ENCODE results near the gene ROCK1.
"Not testable (repeated sequence)": the region's sequence is repeated elsewhere in the genome, so short reads cannot be mapped to it uniquely, and the experiment has no call there.

Gene ROCK1

GRCh38 chr18:21111346-21112139 lies at the start of gene ROCK1:
TSS of gene ROCK1 (minus strand) at chr18:21111813. CDS start at chr18:21110910, 903 bp downstream.
- peak within 1 kb of the TSS; percentile 96 for H3K27ac Mint-ChIP-seq
- peaks cover 6% of the 10 kb centered on the region for H3K4me1 Mint-ChIP-seq
- DNase-seq (ENCODE audit: low spot score in 2 of 2), result peak; percentile 91 to 97
- peak; percentile 78 for ATAC-seq (ENCODE audit: low read depth)
- H3K27me3 Mint-ChIP-seq, result no peaks in the 10 kb centered on the region
- H3K9me3 Mint-ChIP-seq, result no peaks in the 10 kb centered on the region
- H3K36me3 Mint-ChIP-seq, result peaks cover 5% of the 10 kb centered on the region
- peak within 1 kb of the TSS; percentile 95 for H3K4me3 Mint-ChIP-seq

- H3K36me3 Mint-ChIP-seq, result no peaks in the 10 kb centered on the region
- H3K4me3 Mint-ChIP-seq, result no peak overlapping the region
- DNase-seq (ENCODE audit: low spot score in 2 of 2) (no peak), ATAC-seq (ENCODE audit: low read depth) (no peak)
- H3K4me1 Mint-ChIP-seq, result no peaks in the 10 kb centered on the region
- no peak overlapping the region for H3K27ac Mint-ChIP-seq
- peaks cover 1% of the 10 kb centered on the region for H3K27me3 Mint-ChIP-seq
- H3K9me3 Mint-ChIP-seq, result peaks cover 17% of the 10 kb centered on the region
Measured at GRCh38 chr18:21155443-21155842, 43.8 kb upstream of the ROCK1 start.

- ATAC-seq (ENCODE audit: low read depth) (no peak), DNase-seq (ENCODE audit: low spot score in 2 of 2) (no peak)
- peaks cover 3% of the 10 kb centered on the region for H3K27me3 Mint-ChIP-seq
- H3K4me3 Mint-ChIP-seq, result no peak overlapping the region
- H3K4me1 Mint-ChIP-seq, result no peaks in the 10 kb centered on the region
- H3K27ac Mint-ChIP-seq, result no peak overlapping the region
- H3K9me3 Mint-ChIP-seq, result peaks cover 1% of the 10 kb centered on the region
- H3K36me3 Mint-ChIP-seq, result no peaks in the 10 kb centered on the region
Measured at GRCh38 chr18:21146016-21146415, 34.4 kb upstream of the ROCK1 start.

GRCh38 chr18:21145371-21145770 lies 33.8 kb upstream of the ROCK1 start:
- H3K9me3 Mint-ChIP-seq, result peaks cover 1% of the 10 kb centered on the region
- DNase-seq (ENCODE audit: low spot score in 2 of 2) (no peak), ATAC-seq (ENCODE audit: low read depth) (no peak)
- H3K27ac Mint-ChIP-seq, result no peak overlapping the region
- peaks cover 3% of the 10 kb centered on the region for H3K27me3 Mint-ChIP-seq
- H3K36me3 Mint-ChIP-seq, result no peaks in the 10 kb centered on the region
- H3K4me3 Mint-ChIP-seq, result no peak overlapping the region
- no peaks in the 10 kb centered on the region for H3K4me1 Mint-ChIP-seq

- Mint-ChIP-seq H3K27me3 (no peaks in the 10 kb centered on the region), H3K4me1 (no peaks in the 10 kb centered on the region), H3K36me3 (no peaks in the 10 kb centered on the region), H3K27ac (no peak overlapping the region), H3K4me3 (no peak overlapping the region), H3K9me3 (peaks cover 3% of the 10 kb centered on the region)
- DNase-seq (ENCODE audit: low spot score in 2 of 2) (no peak), ATAC-seq (ENCODE audit: low read depth) (no peak)
Measured at GRCh38 chr18:21141668-21142422, 30.2 kb upstream of the ROCK1 start.

- not testable (repeated sequence) for H3K9me3 Mint-ChIP-seq; H3K27me3 Mint-ChIP-seq; ATAC-seq (ENCODE audit: low read depth); H3K4me1 Mint-ChIP-seq; DNase-seq (ENCODE audit: low spot score in 2 of 2); H3K27ac Mint-ChIP-seq; H3K36me3 Mint-ChIP-seq; H3K4me3 Mint-ChIP-seq
Measured at GRCh38 chr18:21137719-21138488, 26.3 kb upstream of the ROCK1 start.

- Mint-ChIP-seq H3K36me3 (no peaks in the 10 kb centered on the region), H3K27me3 (no peaks in the 10 kb centered on the region), H3K4me1 (no peaks in the 10 kb centered on the region), H3K27ac (no peak overlapping the region), H3K4me3 (no peak overlapping the region), H3K9me3 (peaks cover 3% of the 10 kb centered on the region)
- peak; percentile 60 for ATAC-seq (ENCODE audit: low read depth)
- DNase-seq (ENCODE audit: low spot score in 2 of 2), result peak in 1 of 2 donors; percentile 19
Measured at GRCh38 chr18:21134895-21135294, 23.3 kb upstream of the ROCK1 start.

GRCh38 chr18:21132398-21132918 lies 20.8 kb upstream of the ROCK1 start:
- Mint-ChIP-seq H3K4me3 (no peak overlapping the region), H3K9me3 (no peaks in the 10 kb centered on the region), H3K36me3 (no peaks in the 10 kb centered on the region), H3K27me3 (no peaks in the 10 kb centered on the region), H3K27ac (no peak overlapping the region), H3K4me1 (no peaks in the 10 kb centered on the region)
- DNase-seq (ENCODE audit: low spot score in 2 of 2), result no peak
- no peak for ATAC-seq (ENCODE audit: low read depth)

- H3K4me3 Mint-ChIP-seq, result no peak overlapping the region
- ATAC-seq (ENCODE audit: low read depth) (no peak), DNase-seq (ENCODE audit: low spot score in 2 of 2) (no peak)
- H3K27ac Mint-ChIP-seq, result no peak overlapping the region
- no peaks in the 10 kb centered on the region for H3K4me1 Mint-ChIP-seq
- H3K36me3 Mint-ChIP-seq, result no peaks in the 10 kb centered on the region
- H3K27me3 Mint-ChIP-seq, result peaks cover 3% of the 10 kb centered on the region
- H3K9me3 Mint-ChIP-seq, result no peaks in the 10 kb centered on the region
Measured at GRCh38 chr18:21131698-21132227, 20.1 kb upstream of the ROCK1 start.

GRCh38 chr18:21129566-21130216 lies 18.1 kb upstream of the ROCK1 start:
- no peaks in the 10 kb centered on the region for H3K36me3 Mint-ChIP-seq

GRCh38 chr18:21123290-21123926 lies 11.8 kb upstream of the ROCK1 start:
- Mint-ChIP-seq H3K27me3 (peaks cover 5% of the 10 kb centered on the region), H3K4me3 (no peak overlapping the region), H3K36me3 (no peaks in the 10 kb centered on the region), H3K9me3 (no peaks in the 10 kb centered on the region), H3K27ac (no peak overlapping the region), H3K4me1 (peaks cover 3% of the 10 kb centered on the region)
- no peak for DNase-seq (ENCODE audit: low spot score in 2 of 2)
- ATAC-seq (ENCODE audit: low read depth), result no peak

More at GRCh38 chr18:21129566-21130216, 18.1 kb upstream of the ROCK1 start:
- H3K4me1 Mint-ChIP-seq, result no peaks in the 10 kb centered on the region
- ATAC-seq (ENCODE audit: low read depth) (no peak), DNase-seq (ENCODE audit: low spot score in 2 of 2) (no peak)
- no peaks in the 10 kb centered on the region for H3K9me3 Mint-ChIP-seq
- no peak overlapping the region for H3K4me3 Mint-ChIP-seq
- peaks cover 3% of the 10 kb centered on the region for H3K27me3 Mint-ChIP-seq
- H3K27ac Mint-ChIP-seq, result no peak overlapping the region

GRCh38 chr18:21118806-21119205 lies 7.2 kb upstream of the ROCK1 start:
- Mint-ChIP-seq H3K9me3 (no peaks in the 10 kb centered on the region), H3K36me3 (no peaks in the 10 kb centered on the region), H3K4me3 (no peak overlapping the region), H3K4me1 (peaks cover 9% of the 10 kb centered on the region), H3K27me3 (peaks cover 2% of the 10 kb centered on the region), H3K27ac (no peak overlapping the region)
- no peak for ATAC-seq (ENCODE audit: low read depth)
- no peak for DNase-seq (ENCODE audit: low spot score in 2 of 2)

Measured in memory B cell (primary cell).